Measurements from ENCODE around the gene OR6C76. TPM values are rescaled to one million over a fixed set of nuclear protein-coding genes. Genes with fewer than 3 reads are reported as not detected.

The OR6C76 gene
- not detected in 2 replicates for total RNA-seq

DNA sequence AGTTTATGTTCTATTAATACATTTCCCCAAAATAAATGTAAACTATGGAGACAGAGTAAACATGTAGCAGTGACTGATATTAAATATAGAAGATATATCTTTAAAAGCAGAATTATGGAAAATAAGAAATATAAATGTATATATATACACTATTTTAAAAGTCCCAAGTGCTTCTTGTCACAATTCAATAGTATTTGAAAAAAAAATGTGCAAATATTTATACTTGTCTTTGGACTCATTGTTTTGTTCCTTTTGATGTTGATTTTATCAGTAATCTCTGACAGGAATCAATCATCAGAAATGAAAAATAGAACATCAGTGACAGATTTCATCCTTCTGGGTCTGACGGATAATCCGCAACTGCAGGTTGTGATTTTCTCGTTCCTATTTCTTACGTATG lies at the start of gene OR6C76:
OR6C76 (plus strand) TSS at position 301 of the 400 bp plus-strand sequence; CDS start at position 301, 0 bp downstream.

DNA sequence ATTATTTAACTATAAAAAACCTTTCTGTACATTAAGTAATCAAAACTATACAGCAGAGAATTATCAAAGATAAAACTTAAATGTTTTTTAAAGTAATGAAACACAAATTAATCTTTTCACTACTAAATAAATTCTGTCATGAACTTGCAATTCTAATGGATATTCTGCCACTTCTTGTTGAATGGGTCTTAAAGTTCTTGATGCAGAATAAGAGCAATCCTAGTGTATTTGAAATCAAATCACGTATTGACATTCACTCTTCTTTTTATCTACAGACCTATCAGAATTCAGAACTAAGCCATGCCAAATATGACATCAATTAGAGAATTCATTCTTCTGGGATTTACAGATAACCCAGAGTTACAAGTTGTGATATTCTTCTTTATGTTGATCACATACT lies 25.8 kb upstream of the OR6C76 start, which contains the start of gene OR6C65:
OR6C65 (plus strand) TSS at position 301 of the 400 bp plus-strand sequence; CDS start at position 301, 0 bp downstream.

DNA sequence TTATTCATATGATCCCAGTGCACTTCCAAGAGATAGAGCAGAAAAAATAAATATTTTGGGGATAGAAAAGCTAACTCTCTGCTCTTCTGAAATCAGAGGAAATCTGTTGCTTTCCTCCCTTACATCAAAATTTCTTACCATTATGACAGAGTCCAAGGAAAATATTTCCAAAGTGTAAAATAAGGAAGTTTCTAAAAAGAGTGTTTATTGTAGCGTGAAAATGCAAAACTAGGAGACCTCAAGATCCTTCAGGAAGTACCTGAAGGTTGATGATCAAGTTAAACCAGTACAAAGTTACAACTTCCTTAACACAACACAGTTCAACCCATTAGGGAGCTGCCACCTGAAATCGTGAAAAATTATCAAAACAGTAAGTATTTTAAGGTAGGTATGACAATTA lies 17.7 kb downstream of the OR6C76 start, which contains the start of gene OR6C2:
OR6C2 (plus strand) TSS at position 301 of the 400 bp plus-strand sequence. CDS start 8,138 bp downstream, outside the sequence.

DNA sequence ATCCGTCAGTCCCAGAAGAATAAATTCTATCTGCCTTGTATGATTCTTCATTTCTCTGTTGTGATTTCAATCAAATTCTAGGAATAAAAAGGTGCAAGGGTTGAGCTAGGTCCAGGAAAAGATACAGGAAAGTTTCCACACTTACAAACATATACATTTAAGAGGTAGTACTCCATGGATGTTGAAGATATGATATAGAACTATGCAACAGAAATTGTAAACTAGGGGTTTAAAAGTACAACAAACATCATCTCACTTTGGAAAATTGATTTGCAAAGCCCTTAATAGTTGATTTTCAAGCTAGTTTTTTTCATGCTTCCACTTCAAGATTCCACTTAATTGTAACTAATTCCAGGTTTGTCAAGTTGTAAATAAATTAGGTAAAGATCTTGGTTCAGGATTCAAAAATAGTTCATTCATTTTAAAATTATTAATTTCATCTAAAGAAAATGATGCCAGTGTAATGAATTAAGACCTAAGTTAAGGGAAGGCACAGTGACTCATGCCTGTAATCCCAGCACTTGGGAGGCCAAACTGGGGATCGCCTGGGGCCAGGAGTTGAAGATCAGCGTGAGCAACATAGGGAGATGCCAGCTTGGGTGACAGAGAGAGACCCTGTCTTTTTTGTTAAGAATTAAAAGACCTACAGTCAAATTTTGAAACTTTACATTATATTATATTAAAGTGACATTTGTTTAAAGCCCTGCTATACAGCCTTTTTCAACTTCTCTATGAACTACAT lies 44.2 kb downstream of the OR6C76 start, which contains the start of gene OR6C70:
OR6C70 (minus strand) TSS at position 51 of the 742 bp plus-strand sequence; CDS start at position 51, 0 bp downstream.

Other genes with a start within 250 kb of the OR6C76 start
- not detected in 2 replicates for gene OR10A7, start 205.2 kb upstream of the OR6C76 start, total RNA-seq
- not detected in 2 replicates for gene OR6C74, start 181.6 kb upstream of the OR6C76 start, total RNA-seq
- gene OR6C6, start 129.7 kb upstream of the OR6C76 start, total RNA-seq, result not detected in 2 replicates
- gene OR6C1, start 111.9 kb upstream of the OR6C76 start, total RNA-seq, result not detected in 2 replicates
- not detected in 2 replicates for gene OR6C3, start 95.5 kb upstream of the OR6C76 start, total RNA-seq
- gene OR6C75, start 63.3 kb upstream of the OR6C76 start, total RNA-seq, result not detected in 2 replicates
- not detected in 2 replicates for gene OR6C65, start 25.7 kb upstream of the OR6C76 start, total RNA-seq
- gene OR6C2, start 17.8 kb downstream of the OR6C76 start, total RNA-seq, result not detected in 2 replicates
- gene OR6C70, start 43.9 kb downstream of the OR6C76 start, total RNA-seq, result not detected in 2 replicates
- gene OR6C68, start 66.1 kb downstream of the OR6C76 start, total RNA-seq, result not detected in 2 replicates
- gene OR6C4, start 123.3 kb downstream of the OR6C76 start, total RNA-seq, result not detected in 2 replicates
- gene OR2AP1, start 146.2 kb downstream of the OR6C76 start, total RNA-seq, result not detected in 2 replicates
- not detected in 2 replicates for gene OR10P1, start 210.6 kb downstream of the OR6C76 start, total RNA-seq

Measured in epithelial cell of alveolus of lung (primary cell).